Gastrocnemius medialis (tissue), 4 donors: ENCODE results near the gene RAB10.
"Not testable (repeated sequence)": the region's sequence is repeated elsewhere in the genome, so short reads cannot be mapped to it uniquely, and the experiment has no call there.

Experiments
- CTCF ChIP-seq, 5 experiments: fragments of 450-650 bp in 3 of 5; fragments of 200-600 bp in 2 of 5; sonication (generic) in 2 of 5; IDR thresholded peaks in 4 of 5; conservative IDR thresholded peaks in 1 of 5; 1 replicate in 4 of 5; 2 replicates in 1 of 5; pipeline ENCODE4 v1.5.1; 2016 to 2019; ENCODE audit warnings: antibody characterized with exemption in 5 of 5, mild to moderate bottlenecking in 3 of 5, moderate library complexity in 3 of 5
- POLR2A ChIP-seq, 2 donors: fragments of 450-650 bp; IDR thresholded peaks; one replicate each; pipeline ENCODE4 v1.6.1; 2017; ENCODE audit warnings: antibody characterized with exemption in 2 of 2, mild to moderate bottlenecking in 2 of 2, moderate library complexity in 2 of 2

GRCh38 chr2:26088931-26089330, 55.0 kb downstream of the RAB10 start:
- TF ChIP-seq POLR2A (IDR thresholded peaks at IDR 0.05); CTCF (IDR thresholded peaks at IDR 0.05 in 4 of 5, conservative IDR thresholded peaks at IDR 0.05 in 1 of 5): not testable (repeated sequence)
